HG03354 (cell line): ENCODE data around the gene DDX21.
"Not testable (repeated sequence)": the region's sequence is repeated elsewhere in the genome, so short reads cannot be mapped to it uniquely, and the experiment has no call there.

Experiments used
- ATAC-seq: cut with Tn5 transposase; IDR thresholded peaks from one replicate; pipeline ENCODE4 v1.9.1; 2021; ENCODE audit warnings: mild to moderate bottlenecking; ENCODE audit not compliant: unreplicated experiment, poor library complexity, severe bottlenecking

Gene DDX21

GRCh38 chr10:68982389-68982788, 26.4 kb downstream of the DDX21 start:
- ATAC-seq, result no peak

GRCh38 chr10:68987611-68988010, 31.6 kb downstream of the DDX21 start:
- ATAC-seq, result no peak

GRCh38 chr10:68988530-68989316, 32.8 kb downstream of the DDX21 start, which contains the start of gene KIFBP:
Gene KIFBP, plus strand, starts transcription at chr10:68988803. Its CDS starts 30 bp downstream, at chr10:68988833.
- peak; percentile 75 for ATAC-seq

- ATAC-seq, result peak; percentile 11
Measured at GRCh38 chr10:68989317-68989990, 33.5 kb downstream of the DDX21 start.

GRCh38 chr10:68992636-68993440, 36.9 kb downstream of the DDX21 start:
- ATAC-seq, result no peak

GRCh38 chr10:68997211-68997610, 41.2 kb downstream of the DDX21 start:
- peak; percentile 19 for ATAC-seq

GRCh38 chr10:69004821-69005220, 48.9 kb downstream of the DDX21 start:
- no peak for ATAC-seq

GRCh38 chr10:69005704-69006485, 49.9 kb downstream of the DDX21 start:
- ATAC-seq, result no peak

GRCh38 chr10:69007260-69007659, 51.3 kb downstream of the DDX21 start:
- no peak for ATAC-seq

GRCh38 chr10:69009360-69009759, 53.4 kb downstream of the DDX21 start:
- ATAC-seq, result no peak

GRCh38 chr10:69010151-69010640, 54.2 kb downstream of the DDX21 start:
- no peak for ATAC-seq

GRCh38 chr10:69012778-69013177, 56.8 kb downstream of the DDX21 start:
- not testable (repeated sequence) for ATAC-seq

GRCh38 chr10:69014171-69014570, 58.2 kb downstream of the DDX21 start:
- ATAC-seq, result no peak

GRCh38 chr10:69018613-69019012, 62.6 kb downstream of the DDX21 start:
- ATAC-seq, result no peak

GRCh38 chr10:69022611-69023010, 66.6 kb downstream of the DDX21 start:
- ATAC-seq, result no peak

GRCh38 chr10:69025370-69025896, 69.5 kb downstream of the DDX21 start:
- ATAC-seq, result no peak

- ATAC-seq, result no peak
Measured at GRCh38 chr10:69033256-69033655, 77.3 kb downstream of the DDX21 start.
